GM12878 (cell line): ENCODE data around the gene GJB1. TPM values are rescaled to one million over a fixed set of nuclear protein-coding genes. Genes with fewer than 3 reads are reported as not detected.

ENCODE experiments used
- ASH2L ChIP-seq: fragments of 300-600, 200-600 bp; sonication (generic); IDR thresholded peaks from 2 replicates; pipeline ENCODE4 v1.6.1; 2017; ENCODE audit warnings: low read depth, mild to moderate bottlenecking, borderline replicate concordance
- CEBPZ ChIP-seq: fragments of 150-350 bp; IDR thresholded peaks from 2 replicates; pipeline ENCODE4 v1.6.1; 2016; ENCODE audit warnings: low read depth, low read length
- CHD2 ChIP-seq: IDR thresholded peaks from 2 replicates; pipeline ENCODE4 v1.6.1; 2011; ENCODE audit warnings: low read depth, low read length, improper control_type of control experiment, borderline replicate concordance
- E4F1 ChIP-seq: fragments of 450-650 bp; IDR thresholded peaks from 2 replicates; pipeline ENCODE4 v1.6.1; 2018; ENCODE audit warnings: borderline replicate concordance, mild to moderate bottlenecking; ENCODE audit not compliant: partially characterized antibody
- FOXM1 ChIP-seq: IDR thresholded peaks from 2 replicates; pipeline ENCODE4 v1.6.1; 2012; ENCODE audit warnings: low read depth, mild to moderate bottlenecking, inconsistent platforms, low read length, moderate library complexity
- MEF2B ChIP-seq: fragments of 450-650 bp; IDR thresholded peaks from 2 replicates; pipeline ENCODE4 v1.6.1; 2018; ENCODE audit warnings: mild to moderate bottlenecking, moderate library complexity; ENCODE audit not compliant: partially characterized antibody, poor library complexity, severe bottlenecking
- NBN ChIP-seq: fragments of 450-650 bp; IDR thresholded peaks from 2 replicates; pipeline ENCODE4 v1.6.1; 2016
- PKNOX1 ChIP-seq: fragments of 450-650 bp; IDR thresholded peaks from 2 replicates; pipeline ENCODE4 v1.6.1; 2016; ENCODE audit warnings: mild to moderate bottlenecking
- PML ChIP-seq: IDR thresholded peaks from 2 replicates; pipeline ENCODE4 v1.6.1; 2012; ENCODE audit warnings: low read length, inconsistent platforms
- POLR2A ChIP-seq: IDR thresholded peaks from 2 replicates; pipeline ENCODE4 v1.6.1; 2011; ENCODE audit warnings: low read depth, mild to moderate bottlenecking, low read length
- RELB ChIP-seq: fragments of 450-650 bp; IDR thresholded peaks from 2 replicates; pipeline ENCODE4 v1.6.1; 2017; ENCODE audit warnings: low read depth, mild to moderate bottlenecking, moderate library complexity
- SP1 ChIP-seq: IDR thresholded peaks from one replicate; pipeline ENCODE4 v1.6.1; 2011; ENCODE audit warnings: low read depth, low read length
- TCF12 ChIP-seq: IDR thresholded peaks from 2 replicates; pipeline ENCODE4 v1.6.1; 2011; ENCODE audit warnings: low read depth, mild to moderate bottlenecking, low read length
- ZNF207 ChIP-seq: fragments of 450-650 bp; IDR thresholded peaks from 2 replicates; pipeline ENCODE4 v1.6.1; 2014; ENCODE audit warnings: antibody characterized with exemption, mild to moderate bottlenecking, borderline replicate concordance
- ZNF622 ChIP-seq: fragments of 450-650 bp; IDR thresholded peaks from 2 replicates; pipeline ENCODE4 v1.6.1; 2017; ENCODE audit warnings: mild to moderate bottlenecking, inconsistent platforms
- polyA plus RNA-seq, 11 experiments: library from polyadenylated mRNA; depleted of rRNA in 4 of 11; unstranded in 6 of 11; stranded (reverse) in 5 of 11; fragments of >200 nt; fragmentation: Nextera tagmentation in 4 of 11; fragmentation: Illumina TruSeq in 1 of 11; extraction: Ambion mirVana in 4 of 11; extraction: Trizol in 1 of 11; gene quantifications; 1 replicate in 1 of 11; 2 replicates in 10 of 11; pipeline versions ENCODE4 v1.2.1 to v1.2.3, GENCODE V29; 2011 to 2016; ENCODE audit warnings: inconsistent platforms in 2 of 11, missing spikeins in 2 of 11, low read depth in 1 of 11
- total RNA-seq, 4 experiments: library from RNA; depleted of rRNA in 3 of 4; stranded (reverse); fragments of >200 nt in 3 of 4; fragmentation: Illumina TruSeq in 1 of 4; extraction: Trizol in 1 of 4; gene quantifications; 2 replicates each; pipeline versions ENCODE4 v1.2.1 to v1.2.3, GENCODE V29; 2013 to 2021
- TF ChIP-seq, protein P1 (sequence below): IDR thresholded peaks from 2 replicates; pipeline ENCODE4 v1.6.1; 2011; ENCODE audit warnings: low read depth, low read length, improper control_type of control experiment, borderline replicate concordance

Gene GJB1
- total and polyA plus RNA-seq, 10 of the 15 experiments (the other 5 are each of a cell fraction or from before 2014, with no cell fraction given), result not detected

DNA sequence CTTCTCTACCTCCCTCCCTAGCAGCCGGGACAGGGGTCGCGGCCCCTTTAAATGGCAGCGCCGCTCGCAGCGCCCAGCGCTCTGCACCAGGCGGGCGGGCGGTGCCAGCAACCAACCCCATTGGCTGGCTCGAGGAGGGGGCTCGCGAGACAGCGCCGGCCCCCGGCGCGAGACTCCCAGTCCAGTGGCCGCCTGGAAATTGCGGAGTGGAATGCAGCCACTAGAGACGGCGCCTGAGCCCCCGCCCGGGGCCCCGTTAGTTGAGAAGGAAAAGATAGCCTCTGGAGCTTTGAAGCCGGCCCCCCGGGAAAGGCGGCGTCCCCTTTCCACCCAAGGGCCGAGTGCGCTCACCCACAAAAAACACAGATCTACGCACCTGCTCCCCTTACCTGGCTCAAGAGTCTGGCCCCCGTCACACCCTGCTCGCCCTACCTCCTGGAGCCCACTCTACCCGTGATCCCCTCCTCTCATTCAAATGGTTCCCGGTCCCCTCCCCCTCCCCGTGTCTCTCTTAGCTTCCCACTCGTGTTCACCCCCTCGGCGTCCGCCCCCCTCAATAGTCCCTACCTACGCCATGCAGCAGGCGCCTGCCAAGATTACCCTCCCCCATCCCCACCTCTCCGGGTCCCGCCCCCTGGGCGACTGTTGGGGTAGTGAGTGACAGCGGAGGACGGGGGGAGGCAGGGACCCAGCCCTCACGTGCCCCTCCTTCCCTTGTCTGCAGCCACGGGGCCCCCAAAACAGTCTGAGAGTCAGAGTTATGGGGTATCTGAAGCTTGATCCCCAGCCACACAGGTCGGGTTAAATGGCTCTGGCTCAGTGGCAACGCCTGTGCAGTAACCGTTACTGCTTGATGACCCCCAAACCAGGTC, 31.3 kb downstream of the GJB1 start, which contains the start of gene ZMYM3 (continued):
- peak; percentile 91 for TF ChIP-seq RELB
- TF ChIP-seq TCF12, result 0 out of 2 replicates have a peak, but pooled peaks have one; percentile 16
- TF ChIP-seq ASH2L, result no peak
- TF ChIP-seq SP1, result peak; percentile 74
- TF ChIP-seq ZNF207, result peak; percentile 65; the same call in 1 of the 2 replicates
- peak; percentile 69 for TF ChIP-seq POLR2A
- TF ChIP-seq, protein P1, sequence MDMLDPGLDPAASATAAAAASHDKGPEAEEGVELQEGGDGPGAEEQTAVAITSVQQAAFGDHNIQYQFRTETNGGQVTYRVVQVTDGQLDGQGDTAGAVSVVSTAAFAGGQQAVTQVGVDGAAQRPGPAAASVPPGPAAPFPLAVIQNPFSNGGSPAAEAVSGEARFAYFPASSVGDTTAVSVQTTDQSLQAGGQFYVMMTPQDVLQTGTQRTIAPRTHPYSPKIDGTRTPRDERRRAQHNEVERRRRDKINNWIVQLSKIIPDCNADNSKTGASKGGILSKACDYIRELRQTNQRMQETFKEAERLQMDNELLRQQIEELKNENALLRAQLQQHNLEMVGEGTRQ, result peak; percentile 10; the same call in 1 of the 2 replicates
- peak; percentile 36; the same call in 1 of the 2 replicates for TF ChIP-seq NBN
- TF ChIP-seq MEF2B, result no peak
- TF ChIP-seq ZNF622, result no peak
- TF ChIP-seq PKNOX1, result peak; percentile 96
- no peak for TF ChIP-seq PML
- peak; percentile 98 for TF ChIP-seq CHD2
- no peak for TF ChIP-seq FOXM1
- TF ChIP-seq CEBPZ, result no peak
- TF ChIP-seq E4F1, result peak; percentile 51
